B cell (primary cell): ENCODE results near the gene PPP4C. TPM values are rescaled to one million over a fixed set of nuclear protein-coding genes. Genes with fewer than 3 reads are reported as not detected.

Source experiments
- ATAC-seq: fragments of 200-7000 bp; cut with Tn5 transposase; one replicate; pipeline ENCODE4 v1.10.0; 2021; ENCODE audit warnings: low read depth, mild to moderate bottlenecking, moderate number of reproducible peaks, moderate library complexity
- CTCF ChIA-PET: fragments of 350-600 bp; sonication (Branson Sonifier 250); formaldehyde crosslinking; loops from one replicate; lab custom pipeline; 2021; ENCODE audit warnings: antibody characterized with exemption, inconsistent platforms; lab: Charles Lee
- POLR2A ChIA-PET: fragments of 350-600 bp; sonication (Branson Sonifier 250); formaldehyde crosslinking; loops from one replicate; lab custom pipeline; 2021; ENCODE audit warnings: antibody characterized with exemption; lab: Charles Lee
- DNase-seq: peaks from one replicate; pipeline ENCODE4 v3.0.0; 2013
- H2AFZ ChIP-seq: 2 replicates; pipeline ENCODE4 v1.6.1; 2012; ENCODE audit warnings: mild to moderate bottlenecking, low read depth, low read length; ENCODE audit not compliant: insufficient read depth, poor library complexity, severe bottlenecking
- H3K27ac ChIP-seq, 2 donors: 1 replicate in 1 of 2; 2 replicates in 1 of 2; pipeline ENCODE4 v1.5.1; 2012 to 2013; ENCODE audit warnings: low read length in 2 of 2, mild to moderate bottlenecking in 2 of 2, moderate library complexity in 1 of 2
- H3K27me3 ChIP-seq, 4 experiments: fragments of 200-600 bp in 1 of 4; sonication (generic) in 1 of 4; replicated peaks in 1 of 4; 1 replicate in 2 of 4; 2 replicates in 2 of 4; pipeline versions ENCODE4 v1.6.1 to v1.7.0; 2013 to 2016; ENCODE audit warnings: low read length in 3 of 4, mild to moderate bottlenecking in 2 of 4, mixed read lengths in 1 of 4, moderate library complexity in 1 of 4; ENCODE audit not compliant: insufficient read depth in 4 of 4, control insufficient read depth in 3 of 4; ENCODE audit errors: control extremely low read depth in 1 of 4
- H3K36me3 ChIP-seq, 2 experiments: replicated peaks in 1 of 2; 1 replicate in 1 of 2; 2 replicates in 1 of 2; pipeline versions ENCODE4 v1.6.1 to v1.7.1; 2013; ENCODE audit warnings: low read length in 1 of 2; ENCODE audit not compliant: insufficient read depth in 2 of 2, control insufficient read depth in 1 of 2; ENCODE audit errors: control extremely low read depth in 1 of 2, extremely low read depth in 1 of 2
- H3K4me1 ChIP-seq, 2 donors: fragments of 200-600 bp in 1 of 2; sonication (generic) in 1 of 2; 1 replicate in 1 of 2; 2 replicates in 1 of 2; pipeline versions ENCODE4 v1.5.1 to v1.6.1; 2013 to 2017; ENCODE audit warnings: low read length in 2 of 2; ENCODE audit not compliant: control insufficient read depth in 2 of 2, insufficient read depth in 2 of 2
- H3K4me2 ChIP-seq: replicated peaks from 2 replicates; pipeline ENCODE3; 2012; ENCODE audit warnings: mild to moderate bottlenecking, low read depth, low read length; ENCODE audit not compliant: poor library complexity, severe bottlenecking
- H3K4me3 ChIP-seq, 5 experiments: fragments of 200-600 bp in 1 of 5; sonication (generic) in 1 of 5; 1 replicate in 3 of 5; 2 replicates in 2 of 5; pipeline versions ENCODE4 v1.5.1 to v1.7.0; 2011 to 2016; ENCODE audit warnings: low read length in 4 of 5, mild to moderate bottlenecking in 4 of 5, low read depth in 2 of 5, control low read depth in 1 of 5, moderate library complexity in 1 of 5; ENCODE audit not compliant: insufficient read depth in 1 of 5; ENCODE audit errors: control extremely low read depth in 1 of 5, extremely low read depth in 1 of 5
- H3K79me2 ChIP-seq: fragments of 200-600 bp; sonication (generic); one replicate; pipeline ENCODE4 v1.6.0; 2016; ENCODE audit warnings: low read length; ENCODE audit not compliant: control insufficient read depth, insufficient read depth
- H3K9ac ChIP-seq: fragments of 200-600 bp; sonication (generic); 2 replicates; pipeline ENCODE4 v1.6.1; 2017; ENCODE audit warnings: mild to moderate bottlenecking, low read length, moderate library complexity
- H3K9me3 ChIP-seq, 3 donors: one replicate each; pipeline versions ENCODE4 v1.6.1 to v1.7.1; 2013; ENCODE audit warnings: low read length in 2 of 3; ENCODE audit not compliant: control insufficient read depth in 2 of 3, insufficient read depth in 1 of 3; ENCODE audit errors: control extremely low read depth in 1 of 3
- H4K20me1 ChIP-seq: 2 replicates; pipeline ENCODE4 v1.6.0; 2012; ENCODE audit warnings: mild to moderate bottlenecking, low read length; ENCODE audit not compliant: insufficient read depth, control insufficient read depth, poor library complexity, severe bottlenecking
- H3K27ac Mint-ChIP-seq: one replicate; pipeline ENCODE4 v1.8.0; 2021; ENCODE audit warnings: mixed read lengths
- H3K27me3 Mint-ChIP-seq: one replicate; pipeline ENCODE4 v1.8.0; 2021; ENCODE audit warnings: mixed read lengths
- H3K4me1 Mint-ChIP-seq: one replicate; pipeline ENCODE4 v1.8.0; 2021; ENCODE audit warnings: mixed read lengths
- H3K4me3 Mint-ChIP-seq: one replicate; pipeline ENCODE4 v1.8.0; 2021; ENCODE audit warnings: mixed read lengths
- H3K9me3 Mint-ChIP-seq: one replicate; pipeline ENCODE4 v1.8.0; 2022; ENCODE audit warnings: mixed read lengths; ENCODE audit not compliant: insufficient read depth
- EZH2 ChIP-seq: IDR thresholded peaks from 2 replicates; pipeline ENCODE4 v1.6.1; 2012; ENCODE audit warnings: borderline replicate concordance, low read depth, mild to moderate bottlenecking, moderate library complexity, low read length; ENCODE audit not compliant: insufficient read depth, poor library complexity, severe bottlenecking
- WGBS: methylation state at CpG from one replicate; pipeline ENCODE4 v1.1.5; 2013; ENCODE audit warnings: missing lambda C conversion rate; ENCODE audit not compliant: insufficient coverage; 5-methylcytosine and 5-hydroxymethylcytosine counted together
- intact Hi-C: fragments of 100-400 bp; cut with micrococcal nuclease; formaldehyde crosslinking; loops from one replicate; pipeline ENCODE4 v1.10.0; 2022
- polyA plus RNA-seq: library from polyadenylated mRNA; depleted of rRNA; stranded (reverse); fragments of >200 nt; gene quantifications from 2 replicates; pipeline ENCODE4 v1.2.3, GENCODE V29; 2012
- total RNA-seq, 2 donors: library from RNA; stranded (reverse); fragments of 120-200 nt in 1 of 2; gene quantifications; 1 replicate in 1 of 2; 2 replicates in 1 of 2; pipeline versions ENCODE4 v1.2.3 to v1.2.4, GENCODE V29; 2013 to 2022
- TF ChIP-seq, protein P1 (sequence below): fragments of 200-600 bp; IDR thresholded peaks from one replicate; pipeline ENCODE4 v1.8.0; 2022; ENCODE audit warnings: antibody characterized with exemption, mild to moderate bottlenecking

Gene PPP4C
- total and polyA plus RNA-seq, 2 donors (not counting 1 experiment from before 2014, with no cell fraction given), result 93.3 to 106 TPM

GRCh38 chr16:30053376-30054015 lies 22.3 kb upstream of the PPP4C start:
- H3K4me3 Mint-ChIP-seq, result peak overlapping the region; percentile 87
- H2AFZ ChIP-seq, result peak overlapping the region; percentile 83
- POLR2A ChIA-PET, result interaction anchor here (0.6 to 1.0 kb wide), 2 partner anchors 12 to 123 kb away, joined by 3 to 8 read pairs; partner anchors contain the start of gene ALDOA
- TF ChIP-seq, protein P1, sequence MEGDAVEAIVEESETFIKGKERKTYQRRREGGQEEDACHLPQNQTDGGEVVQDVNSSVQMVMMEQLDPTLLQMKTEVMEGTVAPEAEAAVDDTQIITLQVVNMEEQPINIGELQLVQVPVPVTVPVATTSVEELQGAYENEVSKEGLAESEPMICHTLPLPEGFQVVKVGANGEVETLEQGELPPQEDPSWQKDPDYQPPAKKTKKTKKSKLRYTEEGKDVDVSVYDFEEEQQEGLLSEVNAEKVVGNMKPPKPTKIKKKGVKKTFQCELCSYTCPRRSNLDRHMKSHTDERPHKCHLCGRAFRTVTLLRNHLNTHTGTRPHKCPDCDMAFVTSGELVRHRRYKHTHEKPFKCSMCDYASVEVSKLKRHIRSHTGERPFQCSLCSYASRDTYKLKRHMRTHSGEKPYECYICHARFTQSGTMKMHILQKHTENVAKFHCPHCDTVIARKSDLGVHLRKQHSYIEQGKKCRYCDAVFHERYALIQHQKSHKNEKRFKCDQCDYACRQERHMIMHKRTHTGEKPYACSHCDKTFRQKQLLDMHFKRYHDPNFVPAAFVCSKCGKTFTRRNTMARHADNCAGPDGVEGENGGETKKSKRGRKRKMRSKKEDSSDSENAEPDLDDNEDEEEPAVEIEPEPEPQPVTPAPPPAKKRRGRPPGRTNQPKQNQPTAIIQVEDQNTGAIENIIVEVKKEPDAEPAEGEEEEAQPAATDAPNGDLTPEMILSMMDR, result no peak
- TF ChIP-seq EZH2, result no peak
- H3K9ac ChIP-seq, result peak overlapping the region; percentile 68
- H3K27ac Mint-ChIP-seq, result peak overlapping the region; percentile 64
- no peaks in the 10 kb centered on the region for H3K27me3 Mint-ChIP-seq
- no peaks in the 10 kb centered on the region for H3K9me3 Mint-ChIP-seq
- peak overlapping the region; percentile 9 to 70 (median 63) for H3K4me3 ChIP-seq
- H3K4me2 ChIP-seq, result peak overlapping the region; percentile 97
- peak overlapping the region in 1 of 2 donors; percentile 5 for H3K27ac ChIP-seq
- ATAC-seq (peak; percentile 19), DNase-seq (no peak)
- 14% methylated on average over 18 of the region's 19 CpGs for WGBS
- intact Hi-C loops, result loop anchor here (1.0 kb wide), 3 partner anchors 12 to 190 kb away; partner anchors contain the start of genes ALDOA and CDIPT
- H3K36me3 ChIP-seq, result no peaks in the 10 kb centered on the region
- H3K27me3 ChIP-seq, result peaks cover 0 to 3% (median 0%) of the 10 kb centered on the region in 4 experiments
- peaks cover 13% of the 10 kb centered on the region for H3K4me1 Mint-ChIP-seq
- no peaks in the 10 kb centered on the region for H3K9me3 ChIP-seq
- no peaks in the 10 kb centered on the region for H4K20me1 ChIP-seq
- H3K4me1 ChIP-seq, result peaks cover 5 to 12% of the 10 kb centered on the region in 2 donors
- CTCF ChIA-PET, result interaction anchor here (0.7 to 1.7 kb wide), 3 partner anchors 13 to 90 kb away, joined by 3 to 5 read pairs (median 4); no protein-coding TSS in a partner anchor
- H3K79me2 ChIP-seq, result peaks cover 3% of the 10 kb centered on the region

GRCh38 chr16:30054451-30054850 lies 21.3 kb upstream of the PPP4C start:
- TF ChIP-seq, protein P1, result no peak
- TF ChIP-seq EZH2, result no peak
- ATAC-seq (no peak), DNase-seq (no peak)
- Mint-ChIP-seq H3K4me1 (peaks cover 13% of the 10 kb centered on the region), H3K9me3 (no peaks in the 10 kb centered on the region), H3K27me3 (no peaks in the 10 kb centered on the region), H3K4me3 (peak overlapping the region; percentile 77), H3K27ac (no peak overlapping the region)
- Histone ChIP-seq H3K27me3 (peaks cover 0 to 3% (median 0%) of the 10 kb centered on the region in 4 experiments), H3K4me1 (peaks cover 5 to 12% of the 10 kb centered on the region in 2 donors), H3K27ac (no peak overlapping the region), H2AFZ (no peak overlapping the region), H4K20me1 (no peaks in the 10 kb centered on the region), H3K9me3 (no peaks in the 10 kb centered on the region), H3K79me2 (peaks cover 3% of the 10 kb centered on the region), H3K4me2 (no peak overlapping the region), H3K36me3 (no peaks in the 10 kb centered on the region), H3K4me3 (no peak overlapping the region), H3K9ac (no peak overlapping the region)
- ChIA-PET POLR2A (no interaction called here), CTCF (interaction anchor here (1.2 to 1.7 kb wide), 4 partner anchors 10 to 359 kb away, joined by 3 read pairs; no protein-coding TSS in a partner anchor)
- WGBS, result 83% methylated on average over 6 of the region's 8 CpGs
- intact Hi-C loops, result no loop called here
